GM21367 (cell line): ENCODE results near the gene LEF1.
"Not testable (repeated sequence)": the region's sequence is repeated elsewhere in the genome, so short reads cannot be mapped to it uniquely, and the experiment has no call there.

Source experiments
- ATAC-seq: cut with Tn5 transposase; IDR thresholded peaks from one replicate; pipeline ENCODE4 v1.9.1; 2021; ENCODE audit not compliant: unreplicated experiment

LEF1 gene

DNA sequence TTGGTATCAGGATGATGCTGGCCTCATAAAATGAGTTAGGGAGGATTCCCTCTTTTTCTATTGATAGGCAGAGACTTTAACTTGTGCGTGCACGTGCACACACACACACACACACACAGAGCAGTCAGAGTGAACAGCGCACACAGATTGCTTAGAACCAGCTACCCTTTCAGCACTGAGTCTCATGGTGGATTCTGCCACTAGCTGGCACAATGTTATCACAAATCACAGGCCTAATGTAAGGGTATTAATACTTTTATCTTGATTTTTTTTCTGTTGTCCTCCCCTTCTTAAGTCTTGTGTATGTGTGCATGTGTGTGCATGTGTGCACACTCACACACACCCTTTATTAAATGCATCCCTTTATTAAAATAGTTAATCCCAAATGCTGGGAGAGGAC, 125.8 kb downstream of the LEF1 start:
- ATAC-seq = no peak

DNA sequence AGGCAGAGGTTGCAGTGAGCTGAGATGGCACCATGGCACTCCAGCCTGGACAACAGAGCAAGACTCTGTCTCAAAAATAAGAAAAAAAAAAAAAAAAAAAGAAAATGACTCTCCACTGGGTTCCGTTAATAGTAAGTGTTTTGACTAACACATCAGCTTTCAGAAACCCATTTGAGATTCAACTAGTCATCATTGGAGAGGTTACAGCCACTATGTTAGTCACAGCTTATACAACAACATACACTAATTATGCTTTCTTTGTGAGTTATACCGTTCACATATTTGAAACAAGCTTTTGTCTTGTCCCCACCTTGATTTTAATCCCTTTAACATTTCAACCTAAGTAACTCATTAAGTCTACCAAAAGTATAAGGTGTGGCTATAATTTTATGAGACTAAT, 130.8 kb downstream of the LEF1 start:
- ATAC-seq = no peak

DNA sequence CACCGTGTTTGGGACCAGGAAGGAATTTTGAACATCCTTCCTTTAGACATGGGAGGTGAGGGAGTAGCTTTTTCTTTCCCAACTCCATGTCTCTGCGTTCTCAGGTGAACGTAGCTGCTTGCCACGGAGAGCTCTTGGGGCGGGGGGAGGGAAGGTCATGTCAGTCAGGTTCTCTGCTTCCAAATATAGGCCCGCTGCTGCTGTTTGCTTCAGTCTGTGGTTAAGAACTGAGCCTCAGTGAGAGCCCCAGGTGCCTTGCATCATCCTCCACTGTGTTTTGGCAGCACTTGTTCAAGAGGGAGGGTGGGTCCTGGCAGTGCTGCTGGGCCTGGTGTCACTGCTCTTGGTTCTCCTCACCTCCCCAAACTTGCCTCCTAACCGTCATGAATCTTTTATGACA, 132.5 kb downstream of the LEF1 start:
- peak; percentile 96 for ATAC-seq

DNA sequence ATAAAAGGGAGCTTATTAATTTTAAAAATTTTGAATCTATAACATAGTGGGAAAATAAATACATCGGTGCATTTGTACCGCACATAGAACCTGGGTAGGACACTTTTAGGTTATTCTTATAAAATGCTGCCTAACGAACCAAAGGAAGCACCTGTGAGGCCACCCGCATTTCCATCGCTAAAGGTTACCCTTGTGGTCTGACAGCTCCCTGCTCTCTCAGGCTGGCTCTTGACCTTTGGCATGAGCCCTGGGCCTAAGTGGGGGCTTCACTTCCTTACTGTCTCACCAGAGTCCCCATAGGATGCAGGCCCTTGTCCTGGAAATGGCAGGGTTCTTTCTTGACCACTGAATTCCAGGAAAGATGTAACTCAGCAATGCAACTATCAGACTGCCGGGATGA, 133.0 kb downstream of the LEF1 start:
- no peak for ATAC-seq

DNA sequence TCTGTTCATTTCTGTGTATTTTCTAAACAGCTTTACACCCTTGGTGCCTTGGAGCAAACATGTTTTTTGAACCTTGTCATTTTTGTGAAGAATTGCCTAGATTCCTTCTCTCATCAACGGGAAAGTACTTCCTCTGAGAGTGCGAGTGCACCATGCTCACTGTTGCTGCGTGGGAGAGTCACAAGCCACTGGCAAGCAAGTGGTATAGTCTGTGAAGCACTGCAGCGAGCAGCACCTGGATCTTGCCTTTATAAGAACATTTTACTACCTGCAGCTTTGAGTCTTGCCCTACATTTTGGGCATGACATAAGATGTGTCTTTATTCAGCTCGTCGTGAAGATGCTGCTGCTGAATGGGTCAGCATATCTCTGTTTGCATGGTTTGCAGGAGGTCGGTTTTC, 134.2 kb downstream of the LEF1 start:
- ATAC-seq = no peak

DNA sequence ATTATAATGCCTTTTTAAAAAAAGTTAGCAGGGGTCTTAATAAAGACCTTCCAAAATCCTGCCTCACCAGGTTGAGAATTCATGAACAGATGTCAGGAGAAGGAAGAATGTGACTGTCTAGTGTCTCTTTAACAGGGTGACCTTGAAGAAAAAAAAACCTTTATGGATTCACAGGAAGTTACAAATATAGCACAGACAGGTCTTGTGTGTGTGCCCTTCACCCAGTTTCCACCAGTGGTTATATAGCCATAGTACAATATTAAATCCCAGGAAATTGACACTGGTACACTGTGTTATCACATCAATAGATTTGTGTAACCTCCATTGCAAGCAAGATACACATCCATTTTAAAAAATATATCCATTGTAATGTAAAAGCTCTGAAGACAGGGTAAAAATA, 135.4 kb downstream of the LEF1 start:
- ATAC-seq = no peak

DNA sequence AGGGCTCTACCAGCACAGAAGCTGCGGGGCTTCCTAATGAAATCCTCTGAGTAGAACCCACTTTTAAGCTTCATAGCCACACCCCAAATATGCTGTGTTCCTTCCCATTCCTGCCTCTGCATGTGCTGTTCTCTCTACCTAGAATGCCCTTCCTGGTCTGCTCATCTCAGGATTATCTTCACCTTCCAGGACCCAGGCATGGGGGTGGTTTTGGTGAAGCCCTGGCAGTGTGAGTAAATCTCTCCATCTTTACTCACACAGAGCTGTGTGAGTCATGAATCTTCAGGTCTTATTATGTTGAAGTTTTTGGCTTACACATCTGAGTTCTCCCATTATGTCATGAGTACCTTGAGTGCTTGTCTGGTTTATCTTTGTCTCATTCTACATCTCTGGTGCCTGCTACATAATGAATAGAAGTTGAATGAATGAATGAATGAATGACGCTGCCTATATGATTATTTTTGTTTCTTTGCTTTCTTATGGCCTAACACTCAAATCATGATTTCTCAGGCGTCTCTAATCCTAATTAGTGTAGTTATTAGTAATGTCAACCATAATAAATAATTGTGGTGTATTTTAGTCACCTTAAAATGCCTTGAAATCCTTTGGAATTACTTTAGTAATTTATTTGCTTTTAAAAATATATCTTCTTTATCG, 137.2 kb downstream of the LEF1 start:
- no peak for ATAC-seq

DNA sequence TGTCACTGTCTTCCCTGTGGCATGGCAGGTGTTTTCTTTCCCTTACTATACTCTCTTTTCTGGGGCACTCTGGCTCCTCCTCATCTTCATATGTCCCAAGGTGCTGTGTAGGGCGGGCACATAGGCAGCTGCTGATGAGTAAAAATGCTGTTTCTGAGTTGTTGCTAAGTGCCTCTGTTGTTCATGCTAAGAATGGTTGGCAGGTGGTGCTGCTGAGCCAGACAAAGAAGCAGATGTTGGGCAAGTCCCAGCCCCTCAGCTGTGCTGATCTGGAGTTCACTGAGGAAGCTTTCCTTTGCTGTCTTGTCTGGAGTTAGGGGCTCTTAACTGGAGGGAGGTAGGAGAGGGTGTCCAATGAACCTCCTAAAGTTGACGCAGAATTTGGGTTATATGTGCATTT, 138.4 kb downstream of the LEF1 start:
- ATAC-seq = peak; percentile 87

DNA sequence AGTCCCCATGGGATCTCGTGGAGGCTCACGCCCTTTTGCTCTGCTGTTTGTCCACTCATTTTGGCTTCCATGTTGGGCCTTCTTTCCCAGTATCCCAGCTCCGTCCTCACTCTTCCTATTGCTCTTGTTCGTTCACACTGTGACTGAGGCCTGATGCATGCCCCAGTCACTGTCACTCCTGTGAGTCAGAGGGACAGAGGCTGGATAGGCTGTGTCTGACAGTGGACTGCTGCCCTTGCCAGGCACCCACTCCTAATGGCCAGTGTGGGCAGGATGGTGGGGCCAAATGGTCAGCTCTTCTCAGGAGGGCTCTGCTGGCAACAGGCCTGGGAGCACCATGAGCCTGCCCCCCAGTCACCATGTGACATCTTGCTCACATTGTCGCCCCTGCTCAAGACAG, 139.0 kb downstream of the LEF1 start:
- ATAC-seq = no peak

DNA sequence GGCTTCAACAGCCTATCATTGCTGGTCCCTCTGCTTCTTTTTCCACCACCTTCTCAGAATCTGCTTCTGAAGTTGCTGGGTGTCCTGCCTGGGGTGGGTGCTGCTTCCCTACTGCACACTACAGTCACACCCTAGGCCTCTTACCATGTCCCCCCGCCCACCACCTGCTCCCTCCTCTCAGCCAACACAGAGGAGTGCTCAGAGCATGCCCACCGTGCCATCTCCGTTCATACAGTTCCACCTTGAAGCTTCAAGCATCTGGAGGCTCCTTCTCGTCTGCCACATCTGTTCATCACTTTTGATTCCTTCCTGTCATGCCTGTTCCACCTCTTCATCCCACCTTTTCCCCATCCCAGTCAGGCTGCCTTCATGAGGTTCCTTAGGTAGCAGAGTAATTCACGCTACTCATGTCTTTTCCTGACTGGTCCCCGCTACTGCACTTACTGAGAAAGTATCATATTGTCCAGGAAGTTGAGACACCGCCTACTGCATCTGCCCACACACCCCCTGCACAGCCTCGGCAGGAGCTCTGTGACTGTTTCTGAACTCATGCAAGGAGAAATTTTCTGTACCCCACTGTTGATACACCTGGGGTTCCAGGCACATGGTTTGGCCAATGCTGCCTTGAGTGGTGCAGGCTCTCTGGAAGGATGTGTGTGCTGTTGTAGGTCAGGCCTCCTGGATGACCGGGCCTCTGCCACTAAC, 139.6 kb downstream of the LEF1 start:
- ATAC-seq = no peak

DNA sequence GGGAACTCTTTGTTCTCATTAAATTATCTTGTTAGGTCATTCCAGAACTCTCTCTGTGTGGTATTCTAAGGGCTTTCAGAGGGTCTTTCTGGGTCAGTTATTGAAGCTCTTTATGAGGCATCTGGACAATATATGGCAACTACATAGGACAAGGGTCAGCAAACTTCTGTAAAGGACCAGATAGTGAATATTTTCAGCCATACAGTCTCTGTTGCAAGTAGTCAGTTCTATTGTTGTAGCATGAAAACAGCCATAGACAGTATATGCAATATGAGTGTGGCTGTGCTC, 143.9 kb downstream of the LEF1 start:
- no peak for ATAC-seq

DNA sequence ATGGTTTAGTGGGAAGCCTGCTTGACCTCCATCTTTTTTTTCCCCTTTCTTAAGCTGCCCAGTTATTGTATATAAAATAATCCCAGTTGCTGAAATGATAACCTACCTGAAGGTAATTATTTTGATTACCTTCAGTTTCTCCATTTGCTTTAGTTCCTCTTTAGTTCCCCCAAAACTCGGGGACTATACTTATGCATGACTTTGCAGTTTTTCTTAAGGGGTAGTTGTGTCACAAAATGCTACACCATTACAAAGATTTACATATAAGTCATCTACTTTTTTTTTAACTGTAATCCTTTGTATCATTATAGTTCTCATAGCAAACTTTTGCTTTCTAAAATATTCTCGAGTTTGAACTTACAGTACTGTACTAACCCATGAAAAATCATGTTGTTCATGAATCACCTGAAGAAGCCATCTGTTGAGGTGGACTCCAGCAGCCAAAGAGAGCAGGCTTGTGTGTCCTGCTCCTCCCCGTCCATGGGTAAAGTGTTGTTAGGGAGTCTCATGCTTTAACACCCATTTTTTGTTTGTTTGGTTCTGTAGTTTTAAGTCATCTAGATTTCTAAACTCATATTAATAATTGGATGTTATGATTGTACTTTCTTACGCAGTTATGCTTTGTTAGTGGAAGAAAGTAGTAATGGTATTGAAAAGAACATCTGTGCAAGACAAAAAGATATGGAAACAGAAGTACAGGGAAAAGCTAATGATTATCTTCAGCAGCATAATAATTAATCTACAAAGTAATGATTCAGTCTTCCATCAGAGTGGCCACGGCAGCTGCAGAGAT, 144.5 kb downstream of the LEF1 start:
- ATAC-seq = no peak

DNA sequence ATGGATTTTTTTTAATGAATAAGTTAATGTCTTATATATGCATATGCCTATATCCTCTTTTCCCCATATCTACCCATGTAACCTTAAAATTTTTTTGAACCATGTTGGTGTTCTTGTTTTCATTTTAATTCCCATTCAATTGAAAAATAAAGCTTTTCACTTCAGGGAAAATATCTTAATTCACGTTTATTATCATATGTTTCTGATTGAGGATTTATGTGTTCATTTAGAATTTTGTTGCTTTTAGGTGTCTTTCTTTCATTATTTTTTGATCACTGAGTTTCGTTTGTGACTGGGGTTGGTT, 149.9 kb downstream of the LEF1 start:
- no peak for ATAC-seq

DNA sequence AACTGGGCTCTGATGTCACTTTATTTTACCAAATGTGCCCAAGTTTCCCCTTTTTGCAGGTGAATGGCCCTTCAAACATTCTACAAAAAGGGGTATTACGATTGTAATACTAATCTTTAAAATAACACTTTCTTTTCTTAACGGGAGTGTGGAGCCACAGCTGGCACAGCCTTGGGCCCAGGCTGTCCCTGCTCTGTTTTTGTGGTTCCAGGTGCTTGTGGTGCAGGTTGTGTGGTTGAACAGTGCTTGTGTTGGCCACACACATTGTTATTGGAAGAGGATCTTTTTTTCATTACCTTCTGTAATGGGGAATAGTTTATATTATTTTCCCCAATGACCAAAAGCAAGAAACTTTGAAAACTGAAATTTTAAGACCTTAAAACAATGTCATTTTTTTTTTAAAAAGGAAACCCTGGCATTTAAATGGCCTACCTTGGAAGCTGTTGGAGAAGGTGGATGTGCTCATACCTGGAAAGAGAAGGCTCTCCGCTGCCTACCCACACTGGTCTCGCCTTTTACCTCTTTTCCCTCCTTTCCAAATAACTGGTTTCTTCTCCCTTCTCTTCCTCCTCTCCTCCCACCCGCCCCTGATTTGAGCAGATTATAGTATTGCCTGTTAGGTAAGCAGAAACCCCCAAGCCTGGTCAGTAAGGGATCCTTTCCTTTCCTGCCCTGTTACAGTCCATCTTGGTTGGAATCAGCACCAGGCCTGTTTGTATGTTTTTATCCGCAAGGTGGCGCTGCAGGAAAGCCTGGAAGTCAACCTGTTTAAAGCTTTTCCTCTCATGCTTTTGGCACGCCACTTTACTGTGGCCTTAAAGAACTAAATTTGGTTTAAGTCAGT, 150.5 kb downstream of the LEF1 start:
- peak; percentile 72 for ATAC-seq

DNA sequence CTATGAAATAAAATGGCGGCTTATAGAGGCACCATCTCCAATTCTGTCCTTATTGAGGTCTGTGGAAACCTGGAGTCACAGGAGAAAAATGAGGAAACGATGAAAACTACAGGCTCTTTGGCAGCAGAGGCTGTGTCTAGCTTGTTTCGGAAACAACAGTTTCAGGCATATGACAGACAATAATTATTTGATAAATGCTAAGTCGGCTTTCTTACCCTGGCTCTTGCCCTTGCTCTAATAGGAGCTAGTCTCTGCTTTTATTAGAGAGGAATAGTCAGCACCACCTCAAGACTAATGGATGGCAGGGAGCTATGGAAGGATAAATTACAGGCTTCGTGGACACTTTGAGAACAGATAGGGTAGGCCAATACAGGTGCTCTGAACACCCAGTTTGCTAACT, 154.8 kb downstream of the LEF1 start:
- no peak for ATAC-seq

DNA sequence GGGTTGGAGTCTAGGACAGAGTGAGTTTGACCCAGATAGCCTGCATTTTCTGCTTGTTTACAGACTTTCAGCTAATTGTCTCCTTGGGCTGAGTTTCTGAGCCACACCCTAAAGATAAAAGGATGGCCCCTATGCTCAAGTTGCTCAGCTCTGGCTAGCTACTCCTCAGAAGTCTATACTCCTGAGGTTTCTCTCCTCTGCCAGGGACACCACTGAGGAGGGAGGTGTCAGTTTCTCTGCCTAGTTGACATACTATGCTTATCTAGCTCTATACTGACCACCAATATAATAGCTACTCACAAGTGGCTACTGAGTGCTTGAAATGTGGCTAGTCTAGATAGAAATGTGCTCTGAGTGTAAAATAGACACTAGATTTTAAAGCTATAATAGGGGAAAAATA, 155.4 kb downstream of the LEF1 start:
- ATAC-seq = no peak

DNA sequence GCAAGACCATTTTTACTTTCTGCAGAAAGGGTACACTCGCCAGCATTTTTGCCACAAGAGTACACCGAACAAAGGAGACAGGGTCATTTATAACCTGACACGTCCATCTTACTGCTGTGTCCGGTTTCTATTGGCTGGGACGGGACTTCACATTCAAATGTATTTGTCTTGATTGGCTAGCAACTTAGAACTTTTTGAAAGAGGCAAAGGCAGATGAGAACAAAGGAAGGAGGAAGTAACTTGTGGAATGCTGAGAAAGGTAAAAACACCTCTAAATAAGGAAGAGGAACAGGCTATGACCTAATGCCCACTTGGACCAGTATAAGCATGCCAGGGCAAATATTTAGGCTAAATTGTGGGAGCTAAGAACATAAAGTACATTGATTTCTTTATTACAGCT, 156.3 kb downstream of the LEF1 start:
- ATAC-seq = not testable (repeated sequence)

DNA sequence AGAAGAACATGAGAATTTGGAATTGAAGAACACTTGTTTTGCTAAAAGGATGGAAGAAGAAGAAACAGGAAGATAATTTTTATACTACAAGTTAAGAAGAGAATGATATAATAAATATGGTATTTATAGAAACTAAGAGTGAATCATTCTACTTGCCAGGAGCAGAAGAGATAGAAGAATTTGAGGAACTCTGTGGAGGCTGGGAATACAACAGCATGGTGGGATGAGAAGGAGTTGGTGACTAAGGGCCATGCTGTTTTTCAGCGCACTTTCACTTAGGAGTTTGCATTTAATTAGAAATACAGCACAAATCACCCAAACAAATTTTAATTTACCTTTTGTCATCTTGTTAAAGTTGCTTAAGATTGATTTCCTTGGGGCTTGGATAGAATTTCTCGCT, 158.6 kb downstream of the LEF1 start:
- no peak for ATAC-seq

DNA sequence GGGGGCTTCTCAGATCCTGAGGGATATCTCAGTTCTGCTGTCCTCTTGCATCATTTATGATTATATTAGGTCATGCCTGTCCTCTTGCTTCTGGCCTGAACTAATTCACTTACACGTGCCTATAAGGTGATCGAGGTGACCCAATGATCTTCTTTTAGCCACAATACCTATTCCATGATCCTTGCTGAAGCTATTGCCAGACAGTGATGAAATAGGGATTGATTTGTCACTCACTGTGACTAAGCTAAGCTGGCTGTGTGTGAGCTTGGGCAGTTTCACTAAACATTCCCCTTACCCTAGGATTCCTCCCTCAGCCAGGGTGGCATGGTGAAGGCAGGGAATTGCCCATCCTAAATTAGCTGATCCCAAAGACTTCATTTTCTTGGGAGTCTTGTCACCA, 160.0 kb downstream of the LEF1 start:
- no peak for ATAC-seq

DNA sequence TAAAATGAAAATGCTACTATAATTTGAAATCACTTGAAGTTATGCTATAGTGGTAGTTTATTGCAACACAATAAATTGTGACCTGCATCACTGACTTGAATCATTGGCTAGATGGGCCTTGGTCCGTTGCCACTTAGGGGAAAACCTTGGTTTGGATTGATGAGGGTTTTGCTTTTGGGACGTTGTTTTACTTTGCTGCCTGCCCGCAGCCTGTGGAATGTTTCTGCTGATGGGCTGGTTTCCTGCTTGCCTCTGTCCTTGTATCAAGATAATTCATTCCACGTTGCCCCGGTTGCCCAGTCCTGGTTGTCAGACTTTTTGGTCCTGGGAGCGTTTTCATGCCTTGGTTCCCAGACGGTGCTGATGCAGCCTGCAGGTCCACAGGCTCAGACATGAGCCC, 160.7 kb downstream of the LEF1 start:
- ATAC-seq = no peak

DNA sequence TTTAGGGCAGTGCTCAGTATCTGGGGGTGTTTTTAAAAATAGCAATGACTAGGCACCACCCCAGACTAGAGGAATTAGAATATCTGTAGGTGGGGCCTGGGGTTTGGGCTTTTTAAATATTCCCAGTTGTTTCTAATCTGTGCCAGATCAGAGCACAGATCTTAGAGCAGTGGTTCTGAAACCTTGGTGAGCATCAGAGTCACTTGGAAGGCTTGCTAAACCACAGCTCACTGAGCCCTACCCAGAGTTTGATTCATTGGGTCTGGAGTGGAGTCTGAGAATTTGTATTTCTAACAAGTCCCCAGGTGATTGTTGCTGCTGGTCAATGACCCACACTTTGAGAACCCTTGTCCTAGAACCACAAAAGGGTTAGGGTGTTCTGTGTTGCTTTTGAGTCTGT, 162.4 kb downstream of the LEF1 start:
- no peak for ATAC-seq

DNA sequence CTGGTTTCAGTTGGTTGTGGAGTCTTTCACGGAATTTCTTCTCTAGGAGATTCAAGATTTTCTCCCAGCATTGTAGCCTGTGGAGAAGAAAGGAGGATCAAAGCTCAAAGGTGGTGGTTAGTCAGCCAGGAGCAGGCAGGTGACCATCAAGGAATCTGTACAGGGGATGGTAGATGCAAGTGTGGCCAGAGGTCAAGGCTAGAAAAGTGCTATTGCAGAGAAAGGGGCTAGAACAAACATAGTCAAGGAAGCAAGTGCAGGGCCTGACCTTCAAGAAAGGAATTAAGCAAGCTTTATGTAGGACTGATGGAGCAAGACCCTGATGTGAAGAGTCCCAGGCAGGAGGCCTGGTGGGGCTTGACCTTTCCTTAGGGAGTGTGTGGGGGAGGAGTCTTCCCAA, 162.9 kb downstream of the LEF1 start:
- ATAC-seq = no peak
